Osteoblast (primary cell): Measurements from ENCODE around the gene SORCS1. TPM values are rescaled to one million over a fixed set of nuclear protein-coding genes. Genes with fewer than 3 reads are reported as not detected.

ENCODE experiments used
- DNase-seq: peaks from one replicate; pipeline ENCODE4 v3.0.0; 2011; ENCODE audit warnings: low spot score, mixed read lengths; ENCODE audit not compliant: insufficient read length; ENCODE audit errors: missing footprints
- H2AFZ ChIP-seq: 2 replicates; pipeline ENCODE4 v1.6.0; 2011; ENCODE audit warnings: mild to moderate bottlenecking, low read length
- H3K27ac ChIP-seq: 2 replicates; pipeline ENCODE4 v1.5.1; 2011; ENCODE audit warnings: mild to moderate bottlenecking, low read depth, low read length, moderate library complexity
- H3K27me3 ChIP-seq: 2 replicates; pipeline ENCODE4 v1.6.0; 2012; ENCODE audit warnings: mild to moderate bottlenecking, control low read depth, inconsistent platforms, low read length, moderate library complexity; ENCODE audit not compliant: insufficient read depth
- H3K36me3 ChIP-seq: 2 replicates; pipeline ENCODE4 v1.5.1; 2011; ENCODE audit warnings: mild to moderate bottlenecking, low read length, control low read depth, moderate library complexity; ENCODE audit not compliant: insufficient read depth
- H3K4me1 ChIP-seq: 2 replicates; pipeline ENCODE4 v1.5.1; 2011; ENCODE audit warnings: mild to moderate bottlenecking, low read length, control low read depth, moderate library complexity; ENCODE audit not compliant: insufficient read depth
- H3K4me2 ChIP-seq: 2 replicates; pipeline ENCODE4 v1.6.0; 2011; ENCODE audit warnings: mild to moderate bottlenecking, low read length; ENCODE audit not compliant: insufficient read depth
- H3K4me3 ChIP-seq: fragments of 200-600 bp; sonication (generic); 3 replicates; pipeline ENCODE4 v1.5.1; 2012; ENCODE audit warnings: mild to moderate bottlenecking, low read length, inconsistent platforms; ENCODE audit not compliant: insufficient read depth
- H3K79me2 ChIP-seq: 2 replicates; pipeline ENCODE4 v1.6.0; 2012; ENCODE audit warnings: mild to moderate bottlenecking, low read length, control low read depth, inconsistent platforms; ENCODE audit not compliant: insufficient read depth
- H3K9me3 ChIP-seq: 2 replicates; pipeline ENCODE4 v1.5.1; 2011; ENCODE audit warnings: low read depth, low read length, control low read depth
- H4K20me1 ChIP-seq: 2 replicates; pipeline ENCODE4 v1.6.0; 2012; ENCODE audit warnings: mild to moderate bottlenecking, low read length, control low read depth; ENCODE audit not compliant: insufficient read depth
- CTCF ChIP-seq: IDR thresholded peaks from 2 replicates; pipeline ENCODE4 v1.5.1; 2011; ENCODE audit warnings: mild to moderate bottlenecking, low read depth, low read length, moderate library complexity; ENCODE audit errors: extremely low read depth
- total RNA-seq: library from RNA; depleted of rRNA; stranded (reverse); fragments of >200 nt; gene quantifications from 2 replicates; pipeline ENCODE4 v1.2.3, GENCODE V29; 2012

The SORCS1 gene
- not detected in 2 replicates for total RNA-seq

- H3K9me3 ChIP-seq, result no peaks in the 10 kb centered on the region
- TF ChIP-seq CTCF, result no peak
- H3K79me2 ChIP-seq, result no peaks in the 10 kb centered on the region
- peak; percentile 58 for DNase-seq
- H3K27me3 ChIP-seq, result no peaks in the 10 kb centered on the region
- H3K4me3 ChIP-seq, result no peak within 1 kb of the TSS
- H3K4me1 ChIP-seq, result no peaks in the 10 kb centered on the region
- no peak within 1 kb of the TSS for H2AFZ ChIP-seq
- H3K36me3 ChIP-seq, result no peaks in the 10 kb centered on the region
- no peaks in the 10 kb centered on the region for H4K20me1 ChIP-seq
- no peak within 1 kb of the TSS for H3K4me2 ChIP-seq
- no peak within 1 kb of the TSS for H3K27ac ChIP-seq
Observed at GRCh38 chr10:107163881-107164861, at the start of gene SORCS1. Gene SORCS1 (minus strand): TSS chr10:107164706.

GRCh38 chr10:107214261-107214660 is 49.8 kb upstream of the SORCS1 start:
- Histone ChIP-seq H3K27ac (no peak overlapping the region), H3K4me2 (no peak overlapping the region), H3K79me2 (no peaks in the 10 kb centered on the region), H4K20me1 (no peaks in the 10 kb centered on the region), H3K4me1 (no peaks in the 10 kb centered on the region), H3K4me3 (no peak overlapping the region), H2AFZ (no peak overlapping the region), H3K27me3 (no peaks in the 10 kb centered on the region), H3K9me3 (peaks cover 4% of the 10 kb centered on the region), H3K36me3 (no peaks in the 10 kb centered on the region)
- no peak for TF ChIP-seq CTCF
- no peak for DNase-seq

DNA sequence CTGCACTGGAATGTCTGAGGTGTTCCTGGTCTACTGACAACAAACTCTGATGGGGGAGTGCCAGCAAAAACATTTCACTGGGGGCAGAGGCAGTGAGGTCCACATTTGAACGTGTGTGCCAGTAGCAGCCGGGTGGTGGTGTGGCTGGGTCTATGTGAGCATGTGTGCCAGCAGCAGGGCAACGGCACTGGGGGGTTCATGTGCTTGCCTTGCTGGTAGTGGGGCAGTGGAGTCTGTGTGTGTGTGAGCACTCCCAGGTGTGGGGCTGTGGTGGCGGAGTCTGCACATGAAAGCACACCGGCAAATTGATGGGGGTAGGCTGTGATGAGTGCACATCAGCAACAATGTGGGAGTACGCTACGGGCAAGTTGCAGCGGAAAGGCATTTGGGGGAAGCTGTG is 49.4 kb upstream of the SORCS1 start:
- Histone ChIP-seq H3K4me3 (no peak overlapping the region), H3K27ac (no peak overlapping the region), H3K9me3 (peaks cover 5% of the 10 kb centered on the region), H3K27me3 (no peaks in the 10 kb centered on the region), H3K79me2 (no peaks in the 10 kb centered on the region), H3K36me3 (no peaks in the 10 kb centered on the region), H2AFZ (no peak overlapping the region), H4K20me1 (no peaks in the 10 kb centered on the region), H3K4me2 (no peak overlapping the region), H3K4me1 (no peaks in the 10 kb centered on the region)
- peak; percentile 23 for DNase-seq
- TF ChIP-seq CTCF, result no peak

GRCh38 chr10:107206833-107207232 is 42.3 kb upstream of the SORCS1 start:
- no peak for TF ChIP-seq CTCF
- Histone ChIP-seq H3K4me3 (no peak overlapping the region), H3K36me3 (no peaks in the 10 kb centered on the region), H4K20me1 (no peaks in the 10 kb centered on the region), H3K27ac (no peak overlapping the region), H3K27me3 (no peaks in the 10 kb centered on the region), H3K9me3 (peaks cover 6% of the 10 kb centered on the region), H2AFZ (no peak overlapping the region), H3K4me2 (no peak overlapping the region), H3K79me2 (no peaks in the 10 kb centered on the region), H3K4me1 (no peaks in the 10 kb centered on the region)
- no peak for DNase-seq
